ENCODE measurements around the gene KISS1R. TPM values are rescaled to one million over a fixed set of nuclear protein-coding genes. Genes with fewer than 3 reads are reported as not detected.

Gene KISS1R
- polyA plus RNA-seq, 1 experiment, result not detected

GRCh38 chr19:912181-913079 lies 4.7 kb upstream of the KISS1R start:
- ChIA-PET POLR2A (no interaction called here), CTCF (no interaction called here)
- Histone ChIP-seq H3K27me3 (ENCODE audit: control insufficient read depth, insufficient read depth, low read length) (peaks cover 1% of the 10 kb centered on the region; the same call in 1 of the 2 replicates), H3K4me3 (ENCODE audit: low read depth, low read length) (peak overlapping the region; percentile 94), H3K36me3 (ENCODE audit: control insufficient read depth, insufficient read depth, low read length) (0 out of 2 replicates have a peak, but pooled peaks cover 2% of the 10 kb centered on the region)
- DNase-seq (ENCODE audit: low read depth), result no peak
- no peak for TF ChIP-seq CTCF (IDR thresholded peaks at IDR 0.05; ENCODE audit: insufficient read depth, low read depth, low read length)

- Histone ChIP-seq H3K27me3 (ENCODE audit: control insufficient read depth, insufficient read depth, low read length) (peaks cover 9% of the 10 kb centered on the region), H3K4me3 (ENCODE audit: low read depth, low read length) (peak within 1 kb of the TSS; percentile 94), H3K36me3 (ENCODE audit: control insufficient read depth, insufficient read depth, low read length) (no peaks in the 10 kb centered on the region)
- no peak for TF ChIP-seq CTCF (IDR thresholded peaks at IDR 0.05; ENCODE audit: insufficient read depth, low read depth, low read length)
- CTCF ChIA-PET, result interaction anchor here (0.6 kb wide), 1 partner anchor 71 kb away, joined by 3 read pairs; the partner anchor contains the start of gene WDR18
- no peak for DNase-seq (ENCODE audit: low read depth)
- POLR2A ChIA-PET, result no interaction called here
Measured at GRCh38 chr19:913080-913748, 3.9 kb upstream of the KISS1R start, which contains the start of gene R3HDM4. Gene R3HDM4, minus strand, starts transcription at chr19:913219. Its CDS starts 62 bp downstream, at chr19:913157.

GRCh38 chr19:916645-917322 lies 349 bp upstream of the KISS1R start:
- H3K27me3 ChIP-seq (ENCODE audit: control insufficient read depth, insufficient read depth, low read length), result peaks cover 22% of the 10 kb centered on the region
- ChIA-PET POLR2A (no interaction called here), CTCF (interaction anchor here (1.0 kb wide), 1 partner anchor 37 kb away, joined by 4 read pairs; no protein-coding TSS in a partner anchor)
- no peak for TF ChIP-seq CTCF (IDR thresholded peaks at IDR 0.05; ENCODE audit: insufficient read depth, low read depth, low read length)
- H3K4me3 ChIP-seq (ENCODE audit: low read depth, low read length), result no peak overlapping the region; the same call in 1 of the 2 replicates
- no peak for DNase-seq (ENCODE audit: low read depth)
- no peaks in the 10 kb centered on the region for H3K36me3 ChIP-seq (ENCODE audit: control insufficient read depth, insufficient read depth, low read length)

- Histone ChIP-seq H3K4me3 (ENCODE audit: low read depth, low read length) (no peak overlapping the region), H3K36me3 (ENCODE audit: control insufficient read depth, insufficient read depth, low read length) (no peaks in the 10 kb centered on the region), H3K27me3 (ENCODE audit: control insufficient read depth, insufficient read depth, low read length) (peaks cover 22% of the 10 kb centered on the region)
- no peak for TF ChIP-seq CTCF (IDR thresholded peaks at IDR 0.05; ENCODE audit: insufficient read depth, low read depth, low read length)
- DNase-seq (ENCODE audit: low read depth), result no peak
- CTCF ChIA-PET, result interaction anchor here (1.0 to 3.2 kb wide), 4 partner anchors 55 to 149 kb away, joined by 3 to 12 read pairs (median 4); no protein-coding TSS in a partner anchor
- POLR2A ChIA-PET, result no interaction called here
Measured at GRCh38 chr19:918152-918437, 962 bp downstream of the KISS1R start.

All from BJ (cell line).